Measurements from ENCODE around the gene SSR1. TPM values are rescaled to one million over a fixed set of nuclear protein-coding genes. Genes with fewer than 3 reads are reported as not detected.

The SSR1 gene
- total RNA-seq, 1 donor from 2014 or later, result 183 TPM

DNA sequence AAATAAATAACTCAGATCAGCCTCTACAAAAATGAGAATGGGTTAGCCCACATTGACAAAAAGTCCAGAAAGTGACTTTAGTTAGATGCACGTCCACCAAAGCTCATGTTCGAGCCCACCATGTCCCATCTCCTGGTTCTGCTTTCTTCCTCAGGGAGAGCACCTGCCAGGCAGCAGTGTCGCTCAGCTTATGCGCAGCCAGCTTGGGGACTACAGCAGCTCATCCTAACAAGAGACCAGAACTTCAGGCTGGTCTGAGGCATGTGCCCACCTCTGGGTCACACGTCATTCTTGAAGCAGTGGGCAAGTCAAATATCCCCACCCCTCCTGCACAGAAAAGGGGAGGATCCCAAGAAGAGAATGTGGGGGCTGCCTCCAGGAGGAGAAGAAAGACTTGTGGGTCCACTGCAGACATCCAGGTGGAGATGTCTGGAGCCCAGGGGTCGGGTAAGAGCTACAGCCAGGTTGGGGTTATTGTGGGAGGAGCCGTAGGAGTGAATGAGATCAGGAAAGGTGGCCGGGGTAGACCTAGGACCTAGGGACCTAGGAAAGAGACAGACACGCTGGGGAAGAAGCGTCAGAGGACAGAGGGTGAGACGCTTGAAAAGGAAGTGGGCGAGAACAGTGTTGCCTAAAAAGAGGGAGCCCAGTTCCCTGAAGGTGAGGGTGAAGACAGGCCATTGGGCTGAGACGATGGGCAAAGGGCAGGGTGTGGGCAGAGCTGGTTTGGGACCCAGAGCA lies 52.5 kb downstream of the SSR1 start:
- no peaks in the 10 kb centered on the region for H3K27me3 Mint-ChIP-seq (ENCODE audit: unreplicated experiment)
- H3K4me3 Mint-ChIP-seq (ENCODE audit: unreplicated experiment), result peak overlapping the region; percentile 88
- H3K9me3 Mint-ChIP-seq (ENCODE audit: unreplicated experiment), result no peaks in the 10 kb centered on the region
- no peaks in the 10 kb centered on the region for H3K36me3 Mint-ChIP-seq (ENCODE audit: unreplicated experiment)
- H3K27ac Mint-ChIP-seq (ENCODE audit: unreplicated experiment), result peak overlapping the region; percentile 76
- TF ChIP-seq, protein P1, sequence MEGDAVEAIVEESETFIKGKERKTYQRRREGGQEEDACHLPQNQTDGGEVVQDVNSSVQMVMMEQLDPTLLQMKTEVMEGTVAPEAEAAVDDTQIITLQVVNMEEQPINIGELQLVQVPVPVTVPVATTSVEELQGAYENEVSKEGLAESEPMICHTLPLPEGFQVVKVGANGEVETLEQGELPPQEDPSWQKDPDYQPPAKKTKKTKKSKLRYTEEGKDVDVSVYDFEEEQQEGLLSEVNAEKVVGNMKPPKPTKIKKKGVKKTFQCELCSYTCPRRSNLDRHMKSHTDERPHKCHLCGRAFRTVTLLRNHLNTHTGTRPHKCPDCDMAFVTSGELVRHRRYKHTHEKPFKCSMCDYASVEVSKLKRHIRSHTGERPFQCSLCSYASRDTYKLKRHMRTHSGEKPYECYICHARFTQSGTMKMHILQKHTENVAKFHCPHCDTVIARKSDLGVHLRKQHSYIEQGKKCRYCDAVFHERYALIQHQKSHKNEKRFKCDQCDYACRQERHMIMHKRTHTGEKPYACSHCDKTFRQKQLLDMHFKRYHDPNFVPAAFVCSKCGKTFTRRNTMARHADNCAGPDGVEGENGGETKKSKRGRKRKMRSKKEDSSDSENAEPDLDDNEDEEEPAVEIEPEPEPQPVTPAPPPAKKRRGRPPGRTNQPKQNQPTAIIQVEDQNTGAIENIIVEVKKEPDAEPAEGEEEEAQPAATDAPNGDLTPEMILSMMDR (IDR thresholded peaks at IDR 0.05), result no peak
- DNase-seq (ENCODE audit: extremely low spot score, unreplicated experiment), result no peak
- peaks cover 29% of the 10 kb centered on the region for H3K4me1 Mint-ChIP-seq (ENCODE audit: unreplicated experiment)

DNA sequence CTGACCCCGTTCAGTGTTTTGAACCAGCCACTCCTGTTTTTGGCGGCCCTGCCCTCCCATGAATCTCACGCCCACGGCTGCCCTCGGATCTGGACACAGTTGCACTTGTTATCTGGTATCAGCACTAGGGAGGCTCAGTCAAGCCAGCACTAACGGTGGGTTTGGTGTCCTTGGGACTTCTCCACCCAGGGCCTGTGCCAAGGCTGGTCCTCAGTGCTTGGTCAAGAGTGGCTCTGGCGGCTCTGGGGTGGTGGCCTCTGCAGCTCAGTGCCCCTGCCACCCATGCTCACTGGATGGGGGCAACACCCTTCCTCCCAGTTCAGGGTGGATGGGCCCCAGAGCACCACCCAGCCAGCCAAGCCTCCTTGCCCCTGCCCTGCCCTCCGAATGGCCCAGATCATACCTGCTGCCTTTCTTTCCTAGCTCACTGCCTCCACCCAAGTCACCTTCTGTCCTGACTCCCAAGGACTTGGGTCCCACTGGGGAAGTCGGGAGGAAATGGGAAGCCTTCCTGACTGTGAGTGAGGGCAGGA lies 54.7 kb downstream of the SSR1 start:
- DNase-seq (ENCODE audit: extremely low spot score, unreplicated experiment), result no peak
- Mint-ChIP-seq H3K27ac (ENCODE audit: unreplicated experiment) (no peak overlapping the region), H3K4me3 (ENCODE audit: unreplicated experiment) (no peak overlapping the region), H3K9me3 (ENCODE audit: unreplicated experiment) (no peaks in the 10 kb centered on the region), H3K4me1 (ENCODE audit: unreplicated experiment) (peaks cover 29% of the 10 kb centered on the region), H3K27me3 (ENCODE audit: unreplicated experiment) (no peaks in the 10 kb centered on the region), H3K36me3 (ENCODE audit: unreplicated experiment) (no peaks in the 10 kb centered on the region)
- TF ChIP-seq, protein P1 (IDR thresholded peaks at IDR 0.05), result no peak

DNA sequence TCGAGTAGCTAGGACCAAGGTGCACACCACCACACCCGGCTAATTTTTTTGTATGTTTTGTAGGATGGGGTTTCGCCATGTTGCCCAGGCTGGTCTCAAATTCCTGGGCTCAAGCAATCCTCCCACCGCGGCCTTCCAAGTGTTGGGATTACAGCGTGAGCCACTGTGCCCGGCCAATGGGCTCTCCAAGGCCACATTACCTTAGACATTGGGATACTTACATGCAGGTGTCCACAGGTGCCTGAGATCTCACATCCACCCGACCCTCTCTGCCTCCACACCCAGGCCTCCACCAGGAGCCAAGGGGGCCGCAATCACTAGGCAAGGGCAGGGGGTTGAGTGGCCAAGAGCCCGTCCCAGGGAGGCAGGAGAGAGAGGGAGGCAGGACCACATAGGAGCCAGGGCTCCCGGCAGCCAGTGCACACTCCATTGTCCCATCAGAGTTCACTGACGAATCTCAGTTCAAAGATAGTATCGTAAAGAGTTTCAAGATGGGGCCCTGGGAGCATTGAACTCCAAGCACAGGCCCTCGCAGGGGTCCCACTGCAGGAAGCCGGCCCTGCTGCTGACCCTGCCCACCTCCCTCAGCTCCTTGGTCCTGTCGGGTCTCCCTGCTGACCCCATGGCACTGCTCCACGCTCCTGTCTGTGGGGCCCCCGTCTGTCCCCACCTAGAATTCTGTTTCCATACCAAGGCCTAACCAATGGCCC lies 55.3 kb downstream of the SSR1 start:
- TF ChIP-seq, protein P1 (IDR thresholded peaks at IDR 0.05), result no peak
- H3K9me3 Mint-ChIP-seq (ENCODE audit: unreplicated experiment), result no peaks in the 10 kb centered on the region
- no peak for DNase-seq (ENCODE audit: extremely low spot score, unreplicated experiment)
- no peaks in the 10 kb centered on the region for H3K36me3 Mint-ChIP-seq (ENCODE audit: unreplicated experiment)
- H3K4me3 Mint-ChIP-seq (ENCODE audit: unreplicated experiment), result no peak overlapping the region
- no peak overlapping the region for H3K27ac Mint-ChIP-seq (ENCODE audit: unreplicated experiment)
- peaks cover 29% of the 10 kb centered on the region for H3K4me1 Mint-ChIP-seq (ENCODE audit: unreplicated experiment)
- H3K27me3 Mint-ChIP-seq (ENCODE audit: unreplicated experiment), result no peaks in the 10 kb centered on the region

DNA sequence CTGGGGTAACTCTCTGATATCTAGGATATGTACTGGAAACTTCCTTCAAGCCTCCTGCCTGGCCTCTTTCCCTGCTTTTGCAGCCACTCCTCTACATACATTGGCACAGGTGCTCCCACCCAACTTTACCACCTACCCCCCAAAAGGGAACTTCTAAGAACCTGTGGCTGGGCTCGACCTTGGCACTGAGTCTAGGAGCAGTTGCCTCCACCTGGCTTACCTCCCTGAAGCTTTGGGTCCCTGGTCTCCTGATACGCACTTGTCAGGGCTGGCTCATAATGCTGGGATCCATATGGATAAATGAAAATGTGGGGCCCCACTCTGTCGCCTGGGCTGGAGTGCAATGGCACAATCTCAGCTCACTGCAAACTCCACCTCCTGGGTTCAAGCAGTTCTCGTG lies 56.2 kb downstream of the SSR1 start:
- TF ChIP-seq, protein P1 (IDR thresholded peaks at IDR 0.05), result no peak
- Mint-ChIP-seq H3K4me1 (ENCODE audit: unreplicated experiment) (peaks cover 29% of the 10 kb centered on the region), H3K27me3 (ENCODE audit: unreplicated experiment) (no peaks in the 10 kb centered on the region), H3K36me3 (ENCODE audit: unreplicated experiment) (no peaks in the 10 kb centered on the region), H3K4me3 (ENCODE audit: unreplicated experiment) (no peak overlapping the region), H3K27ac (ENCODE audit: unreplicated experiment) (no peak overlapping the region), H3K9me3 (ENCODE audit: unreplicated experiment) (no peaks in the 10 kb centered on the region)
- no peak for DNase-seq (ENCODE audit: extremely low spot score, unreplicated experiment)

DNA sequence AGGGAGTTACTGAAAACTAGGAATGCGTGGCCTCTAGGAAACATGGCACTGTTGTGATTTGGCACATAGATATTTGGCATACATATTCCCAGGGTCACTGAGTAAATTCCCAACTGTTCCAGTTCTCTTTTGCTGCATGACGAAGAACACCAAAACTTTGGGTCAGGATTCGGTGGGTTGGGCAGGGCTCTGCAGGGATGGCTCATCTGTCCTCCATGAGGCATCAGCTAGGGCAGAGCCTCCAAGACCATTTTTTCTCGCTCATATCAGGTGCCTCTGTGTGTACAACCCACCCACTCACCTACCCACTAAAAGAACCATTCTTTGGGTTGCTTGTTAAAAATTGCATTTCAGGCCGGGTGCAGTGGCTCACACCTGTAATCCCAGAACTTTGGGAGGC lies 57.1 kb downstream of the SSR1 start:
- TF ChIP-seq, protein P1 (IDR thresholded peaks at IDR 0.05), result no peak
- Mint-ChIP-seq H3K27me3 (ENCODE audit: unreplicated experiment) (no peaks in the 10 kb centered on the region), H3K36me3 (ENCODE audit: unreplicated experiment) (peaks cover 5% of the 10 kb centered on the region), H3K4me3 (ENCODE audit: unreplicated experiment) (no peak overlapping the region), H3K4me1 (ENCODE audit: unreplicated experiment) (peaks cover 21% of the 10 kb centered on the region), H3K9me3 (ENCODE audit: unreplicated experiment) (no peaks in the 10 kb centered on the region), H3K27ac (ENCODE audit: unreplicated experiment) (no peak overlapping the region)
- no peak for DNase-seq (ENCODE audit: extremely low spot score, unreplicated experiment)
